K562 (cell line): ENCODE data around the gene HMCN2.

Experiments used
- ATF7 ChIP-seq: fragments of 450-650 bp; IDR thresholded peaks from 2 replicates; pipeline ENCODE4 v1.7.1; 2014; ENCODE audit warnings: mild to moderate bottlenecking, moderate library complexity
- DPF2 ChIP-seq: fragments of 450-650 bp; IDR thresholded peaks from 2 replicates; pipeline ENCODE4 v1.6.1; 2016
- PRMT5 ChIP-seq: sonication (generic); formaldehyde crosslinking; IDR thresholded peaks from 2 replicates; pipeline ENCODE4 v1.5.0; 2020; ENCODE audit warnings: missing genetic modification reagents
- SMC3 ChIP-seq: conservative IDR thresholded peaks from 2 replicates; pipeline ENCODE4 v1.6.1; 2011; ENCODE audit warnings: low read depth, low read length, improper control_type of control experiment; ENCODE audit not compliant: insufficient read depth
- TSC22D4 ChIP-seq: fragments of 450-650 bp; IDR thresholded peaks from 2 replicates; pipeline ENCODE4 v1.6.1; 2016; ENCODE audit warnings: missing genetic modification characterization, missing biosample characterization, control low read depth
- ZBTB8A ChIP-seq: fragments of 450-650 bp; IDR thresholded peaks from 2 replicates; pipeline ENCODE4 v1.6.1; 2018; ENCODE audit warnings: mild to moderate bottlenecking, moderate library complexity; ENCODE audit not compliant: partially characterized antibody
- ZNF165 ChIP-seq: fragments of 250-450 bp; sonication (Bioruptor Pico); IDR thresholded peaks from 2 replicates; pipeline ENCODE4 v1.4.0; 2020; ENCODE audit warnings: borderline replicate concordance
- TF ChIP-seq, protein P1 (sequence below), 3 experiments: IDR thresholded peaks in 2 of 3; conservative IDR thresholded peaks in 1 of 3; 2 replicates each; pipeline ENCODE4 v1.5.1; 2011 to 2012; ENCODE audit warnings: low read length in 3 of 3, mild to moderate bottlenecking in 3 of 3, control low read depth in 2 of 3, improper control_type of control experiment in 1 of 3, inconsistent platforms in 1 of 3, low read depth in 1 of 3, mixed read lengths in 1 of 3, moderate library complexity in 1 of 3; ENCODE audit not compliant: insufficient read depth in 2 of 3
- TF ChIP-seq, protein P2 (sequence below): sonication (generic); formaldehyde crosslinking; IDR thresholded peaks from 2 replicates; pipeline ENCODE4 v1.8.0; 2022; ENCODE audit warnings: mild to moderate bottlenecking, low read depth, missing genetic modification reagents
- TF ChIP-seq, protein P3 (sequence below): sonication (generic); formaldehyde crosslinking; IDR thresholded peaks from 2 replicates; pipeline ENCODE4 v1.9.0; 2022; ENCODE audit warnings: mild to moderate bottlenecking, missing genetic modification reagents

DNA sequence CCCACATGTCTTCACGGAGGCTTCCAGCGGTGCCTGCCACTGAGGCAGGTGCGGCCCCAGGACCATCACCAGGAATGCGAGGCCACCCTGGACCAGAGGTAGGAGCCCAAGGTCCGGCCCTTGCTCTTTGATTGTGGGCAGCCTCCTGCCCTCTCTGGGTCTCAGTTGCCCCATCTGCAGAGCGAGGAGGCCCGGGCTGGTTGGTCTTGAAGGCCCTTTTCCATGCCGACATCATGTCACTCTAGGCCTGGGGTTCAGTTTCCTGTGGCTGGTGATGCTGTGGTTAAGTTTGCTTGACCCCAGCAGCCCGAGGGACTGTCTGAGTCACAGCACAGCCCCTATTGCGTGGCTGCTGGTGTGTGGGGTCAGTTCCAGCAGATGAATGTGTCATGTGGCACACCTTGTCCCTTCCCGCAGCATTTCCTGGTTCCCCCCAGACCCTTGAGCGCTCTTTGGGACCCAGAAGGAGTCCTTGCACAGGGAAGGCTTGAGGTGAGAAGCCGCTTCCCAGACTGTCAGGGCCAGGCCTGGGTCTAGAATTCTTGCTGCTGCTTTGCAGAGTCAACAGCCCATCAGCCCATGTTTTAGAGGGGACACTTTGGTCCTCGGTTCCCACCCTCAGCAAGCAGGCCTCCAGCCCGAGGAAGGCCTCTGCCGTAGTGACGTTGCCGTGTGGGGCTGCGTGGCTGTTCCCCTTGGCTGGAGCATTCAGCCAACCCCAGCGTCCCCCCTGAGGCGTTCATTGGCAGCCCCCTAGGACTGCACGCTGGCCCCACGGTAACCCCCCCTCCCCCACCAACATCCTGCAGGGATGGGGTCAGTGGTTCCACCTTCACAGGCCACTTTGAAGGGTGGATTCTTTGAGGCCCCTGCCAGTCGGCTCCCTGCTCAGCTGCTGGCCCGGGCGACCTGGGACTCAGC lies 31.0 kb upstream of the HMCN2 start:
- TF ChIP-seq ATF7 = no peak
- TF ChIP-seq, protein P1, sequence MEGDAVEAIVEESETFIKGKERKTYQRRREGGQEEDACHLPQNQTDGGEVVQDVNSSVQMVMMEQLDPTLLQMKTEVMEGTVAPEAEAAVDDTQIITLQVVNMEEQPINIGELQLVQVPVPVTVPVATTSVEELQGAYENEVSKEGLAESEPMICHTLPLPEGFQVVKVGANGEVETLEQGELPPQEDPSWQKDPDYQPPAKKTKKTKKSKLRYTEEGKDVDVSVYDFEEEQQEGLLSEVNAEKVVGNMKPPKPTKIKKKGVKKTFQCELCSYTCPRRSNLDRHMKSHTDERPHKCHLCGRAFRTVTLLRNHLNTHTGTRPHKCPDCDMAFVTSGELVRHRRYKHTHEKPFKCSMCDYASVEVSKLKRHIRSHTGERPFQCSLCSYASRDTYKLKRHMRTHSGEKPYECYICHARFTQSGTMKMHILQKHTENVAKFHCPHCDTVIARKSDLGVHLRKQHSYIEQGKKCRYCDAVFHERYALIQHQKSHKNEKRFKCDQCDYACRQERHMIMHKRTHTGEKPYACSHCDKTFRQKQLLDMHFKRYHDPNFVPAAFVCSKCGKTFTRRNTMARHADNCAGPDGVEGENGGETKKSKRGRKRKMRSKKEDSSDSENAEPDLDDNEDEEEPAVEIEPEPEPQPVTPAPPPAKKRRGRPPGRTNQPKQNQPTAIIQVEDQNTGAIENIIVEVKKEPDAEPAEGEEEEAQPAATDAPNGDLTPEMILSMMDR (IDR thresholded peaks at IDR 0.05 in 2 of 3, conservative IDR thresholded peaks at IDR 0.05 in 1 of 3; ENCODE audit: insufficient read depth in 2 of 3, low read depth in 1 of 3, low read length in 3 of 3) = no peak
- no peak for TF ChIP-seq TSC22D4 (tag)
- TF ChIP-seq ZNF165 (CRISPR knock-in tag) = no peak
- TF ChIP-seq, protein P2, sequence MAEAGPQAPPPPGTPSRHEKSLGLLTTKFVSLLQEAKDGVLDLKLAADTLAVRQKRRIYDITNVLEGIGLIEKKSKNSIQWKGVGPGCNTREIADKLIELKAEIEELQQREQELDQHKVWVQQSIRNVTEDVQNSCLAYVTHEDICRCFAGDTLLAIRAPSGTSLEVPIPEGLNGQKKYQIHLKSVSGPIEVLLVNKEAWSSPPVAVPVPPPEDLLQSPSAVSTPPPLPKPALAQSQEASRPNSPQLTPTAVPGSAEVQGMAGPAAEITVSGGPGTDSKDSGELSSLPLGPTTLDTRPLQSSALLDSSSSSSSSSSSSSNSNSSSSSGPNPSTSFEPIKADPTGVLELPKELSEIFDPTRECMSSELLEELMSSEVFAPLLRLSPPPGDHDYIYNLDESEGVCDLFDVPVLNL (CRISPR knock-in tag) = no peak
- TF ChIP-seq PRMT5 (CRISPR knock-in tag) = no peak
- TF ChIP-seq ZBTB8A = no peak
- no peak for TF ChIP-seq SMC3
- TF ChIP-seq, protein P3, sequence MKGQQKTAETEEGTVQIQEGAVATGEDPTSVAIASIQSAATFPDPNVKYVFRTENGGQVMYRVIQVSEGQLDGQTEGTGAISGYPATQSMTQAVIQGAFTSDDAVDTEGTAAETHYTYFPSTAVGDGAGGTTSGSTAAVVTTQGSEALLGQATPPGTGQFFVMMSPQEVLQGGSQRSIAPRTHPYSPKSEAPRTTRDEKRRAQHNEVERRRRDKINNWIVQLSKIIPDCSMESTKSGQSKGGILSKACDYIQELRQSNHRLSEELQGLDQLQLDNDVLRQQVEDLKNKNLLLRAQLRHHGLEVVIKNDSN = no peak
- TF ChIP-seq DPF2 = no peak
